K562 (cell line): Measurements from ENCODE around the gene GNAS-AS1. TPM values are rescaled to one million over a fixed set of nuclear protein-coding genes. Genes with fewer than 3 reads are reported as not detected.

ENCODE experiments used
- BRD4 ChIP-seq: fragments of 200-600 bp; sonication (generic); IDR thresholded peaks from 2 replicates; pipeline ENCODE4 v1.6.1; 2017; ENCODE audit warnings: inconsistent platforms
- DLX4 ChIP-seq: fragments of 250-450 bp; sonication (Bioruptor Pico); IDR thresholded peaks from 2 replicates; pipeline ENCODE4 v1.6.1; 2021; ENCODE audit warnings: mild to moderate bottlenecking
- EP400 ChIP-seq: fragments of 450-650 bp; IDR thresholded peaks from 2 replicates; pipeline ENCODE4 v1.6.1; 2017; ENCODE audit warnings: antibody characterized with exemption, mild to moderate bottlenecking, moderate library complexity
- KDM1A ChIP-seq, 2 experiments: fragments of 450-650 bp; IDR thresholded peaks; 2 replicates each; pipeline ENCODE4 v1.6.1; 2016; ENCODE audit warnings: mild to moderate bottlenecking in 2 of 2
- MNT ChIP-seq, 2 experiments: fragments of 450-650 bp; conservative IDR thresholded peaks; 2 replicates each; pipeline ENCODE4 v1.6.1; 2017; ENCODE audit warnings: mild to moderate bottlenecking in 2 of 2, moderate library complexity in 2 of 2
- NCOA1 ChIP-seq: fragments of 450-650 bp; IDR thresholded peaks from 2 replicates; pipeline ENCODE4 v1.6.1; 2016; ENCODE audit warnings: low read depth
- NKRF ChIP-seq: fragments of 450-650 bp; IDR thresholded peaks from 2 replicates; pipeline ENCODE4 v1.6.1; 2016; ENCODE audit warnings: borderline replicate concordance
- NR2C1 ChIP-seq, 2 experiments: fragments of 450-650 bp; IDR thresholded peaks; 2 replicates each; pipeline ENCODE4 v1.6.1; 2017; ENCODE audit warnings: mild to moderate bottlenecking in 2 of 2, antibody characterized with exemption in 1 of 2, inconsistent platforms in 1 of 2, missing compliant biosample characterization in 1 of 2, missing genetic modification characterization in 1 of 2
- PML ChIP-seq: IDR thresholded peaks from 2 replicates; pipeline ENCODE4 v1.6.1; 2012; ENCODE audit warnings: low read length, inconsistent platforms
- POLR2AphosphoS5 ChIP-seq: IDR thresholded peaks from 2 replicates; pipeline ENCODE4 v1.6.1; 2011; ENCODE audit warnings: mild to moderate bottlenecking, low read depth, low read length, moderate library complexity; ENCODE audit not compliant: control insufficient read depth, insufficient read depth
- SFPQ ChIP-seq: fragments of 200-400 bp; formaldehyde crosslinking; IDR thresholded peaks from 2 replicates; pipeline ENCODE4 v1.6.1; 2017; ENCODE audit warnings: mild to moderate bottlenecking, low read depth, low read length, moderate library complexity
- TRIM25 ChIP-seq: fragments of 450-650 bp; IDR thresholded peaks from 2 replicates; pipeline ENCODE4 v1.7.0; 2016; ENCODE audit warnings: borderline replicate concordance
- TRIM28 ChIP-seq: fragments of 450-650 bp; IDR thresholded peaks from 2 replicates; pipeline ENCODE4 v1.6.1; 2017
- ZC3H11A ChIP-seq: IDR thresholded peaks from 2 replicates; pipeline ENCODE4 v1.6.1; 2012; ENCODE audit warnings: low read depth, low read length, improper control_type of control experiment
- polyA plus RNA-seq, 8 experiments: library from polyadenylated mRNA; depleted of rRNA in 4 of 8; stranded (reverse) in 5 of 8; unstranded in 3 of 8; fragments of >200 nt; fragmentation: Nextera tagmentation in 2 of 8; fragmentation: Illumina TruSeq in 1 of 8; extraction: Ambion mirVana in 2 of 8; extraction: Trizol in 1 of 8; gene quantifications; 2 replicates each; pipeline versions ENCODE4 v1.2.1 to v1.2.3, GENCODE V29; 2011 to 2014; ENCODE audit warnings: inconsistent platforms in 1 of 8, missing spikeins in 1 of 8
- total RNA-seq, 7 experiments: library from RNA; depleted of rRNA in 6 of 7; stranded (reverse); fragments of >200 nt in 6 of 7; fragmentation: Illumina TruSeq in 2 of 7; extraction: Trizol in 2 of 7; gene quantifications; 2 replicates each; pipeline versions ENCODE4 v1.2.1 to v1.2.3, GENCODE V29; 2011 to 2021; ENCODE audit warnings: low replicate concordance in 1 of 7

GNAS-AS1 gene
- total and polyA plus RNA-seq, 9 of the 15 experiments (the other 6 are each of a cell fraction or from before 2014, with no cell fraction given), result 0.04 to 2.5 (median 0.25) TPM

- TF ChIP-seq EP400 (peak; percentile 58), TRIM25 (no peak), PML (peak; percentile 30; the same call in 1 of the 2 replicates), NCOA1 (no peak), TRIM28 (no peak), MNT (conservative IDR thresholded peaks at IDR 0.05) (0 out of 4 replicates have a peak, but pooled peaks of 1 of the 2 experiments have one; percentile 26), DLX4 (no peak), KDM1A (IDR thresholded peaks at IDR 0.05) (peak in 1 of 2 experiments; percentile 58; a peak in 1 of 4 replicates), BRD4 (peak; percentile 87; the same call in 1 of the 2 replicates), ZC3H11A (no peak), NR2C1 (IDR thresholded peaks at IDR 0.05) (no peak), NR2C1 (tag; IDR thresholded peaks at IDR 0.05) (no peak), SFPQ (no peak), POLR2AphosphoS5 (0 out of 2 replicates have a peak, but pooled peaks have one; percentile 35), NKRF (peak; percentile 60; the same call in 1 of the 2 replicates)
These were observed 41.6 kb upstream of the GNAS-AS1 start (continued) for GRCh38 chr20:58892141-58892931.
